NCI-H510A (cell line): ENCODE measurements around the gene DMD.

Experiments
- DNase-seq: peaks from one replicate; lab custom pipeline; 2025; lab: John Stamatoyannopoulos, UW

DMD gene

GRCh38 chrX:31337332-31337731 is 1874.0 kb downstream of the DMD start:
- DNase-seq: no peak

DNA sequence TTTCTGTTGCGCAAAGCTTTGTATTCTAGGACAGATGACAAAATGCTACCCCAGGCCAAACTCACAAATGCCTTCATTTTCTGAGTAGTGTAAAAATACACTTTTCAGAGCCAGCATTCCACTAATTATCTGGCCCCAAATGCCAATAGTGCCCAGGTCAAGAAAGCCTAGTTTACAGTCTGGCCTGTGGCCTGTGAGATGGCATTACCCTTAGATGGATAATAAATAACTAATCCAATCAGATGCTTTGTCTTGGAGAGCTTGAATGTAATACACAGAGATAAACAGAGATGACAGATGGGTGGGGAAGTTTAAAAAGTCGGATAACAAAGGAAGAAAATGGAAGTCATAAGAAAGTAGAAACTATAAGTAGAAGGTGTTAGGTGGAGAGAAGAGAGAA is 1874.9 kb downstream of the DMD start:
- DNase-seq: no peak

GRCh38 chrX:31334997-31335396 is 1876.4 kb downstream of the DMD start:
- no peak for DNase-seq

GRCh38 chrX:31333165-31333831 is 1878.1 kb downstream of the DMD start:
- DNase-seq: no peak

GRCh38 chrX:31331928-31332327 is 1879.4 kb downstream of the DMD start:
- DNase-seq: no peak

DNA sequence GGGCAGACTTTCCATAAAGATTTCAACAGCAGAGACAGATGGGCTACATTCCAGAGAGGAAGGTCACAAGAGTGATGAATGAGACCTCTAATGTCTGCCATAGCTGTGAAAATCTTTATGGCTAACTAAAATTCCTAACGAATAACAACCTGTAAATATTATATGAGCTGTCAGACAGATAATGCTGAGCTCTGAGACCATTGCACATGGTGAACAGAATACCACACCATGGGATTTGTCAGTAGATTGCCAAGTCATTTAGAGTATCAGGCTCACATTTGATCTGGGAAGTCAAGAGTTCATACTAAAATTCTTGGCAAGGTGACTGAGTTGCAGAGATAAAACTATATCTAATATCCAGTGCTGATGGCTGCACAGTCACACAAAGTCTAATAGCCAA is 1880.3 kb downstream of the DMD start:
- DNase-seq: no peak

GRCh38 chrX:31329298-31329697 is 1882.1 kb downstream of the DMD start:
- DNase-seq: no peak

GRCh38 chrX:31323658-31324057 is 1887.7 kb downstream of the DMD start:
- DNase-seq: no peak

- no peak for DNase-seq
These were observed 1890.6 kb downstream of the DMD start for GRCh38 chrX:31320740-31321139.

DNA sequence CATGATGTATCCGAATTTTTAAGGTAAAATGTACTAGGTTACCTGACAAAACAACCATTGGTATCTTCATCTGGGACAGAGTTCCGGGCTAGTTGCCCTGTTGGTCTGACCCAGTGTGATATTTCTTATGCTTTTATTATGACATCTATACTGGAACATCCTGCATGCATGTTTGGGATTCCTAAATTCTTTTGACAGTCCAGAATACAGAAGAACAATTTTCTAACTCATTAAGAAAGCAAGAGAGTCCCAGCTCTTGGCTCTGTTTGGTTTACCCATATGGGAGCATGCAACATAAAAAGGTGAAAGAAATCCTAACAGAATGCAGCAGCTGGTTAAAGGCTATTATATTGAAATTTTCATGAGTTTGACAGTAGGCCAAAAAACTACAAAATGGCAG is 1891.8 kb downstream of the DMD start:
- no peak for DNase-seq

GRCh38 chrX:31318866-31319265 is 1892.5 kb downstream of the DMD start:
- DNase-seq: no peak

DNA sequence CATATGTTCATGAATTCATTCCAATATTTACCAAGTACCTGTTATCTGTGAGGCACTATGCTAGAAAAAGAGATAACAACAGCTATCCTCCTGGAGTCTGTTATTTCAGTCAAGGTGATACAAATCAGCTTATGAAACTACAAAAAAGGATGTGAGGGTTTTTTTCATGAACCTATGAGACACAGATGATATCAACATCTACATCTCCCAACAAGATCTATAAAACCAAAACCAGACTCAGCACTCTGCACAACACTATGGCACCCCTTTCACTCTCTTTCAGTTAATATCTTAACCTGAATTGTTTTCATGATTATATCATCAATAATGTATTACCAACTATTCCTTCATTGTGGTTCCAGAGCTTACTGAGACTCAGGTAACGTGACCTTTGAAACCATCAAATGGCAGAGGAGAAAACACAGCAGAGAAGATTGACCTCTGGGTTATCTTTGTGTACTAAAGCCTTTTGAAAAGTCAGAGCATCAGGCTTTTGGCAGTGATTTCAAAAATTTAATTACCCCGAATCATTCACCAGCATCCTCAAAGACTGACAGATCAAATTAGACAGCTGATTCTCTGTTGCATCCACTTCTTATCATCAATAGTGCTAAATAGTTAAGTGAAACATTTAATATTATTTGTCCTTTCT is 1894.9 kb downstream of the DMD start:
- DNase-seq: no peak

- DNase-seq: no peak
These were observed 1896.4 kb downstream of the DMD start for GRCh38 chrX:31314921-31315320.

DNA sequence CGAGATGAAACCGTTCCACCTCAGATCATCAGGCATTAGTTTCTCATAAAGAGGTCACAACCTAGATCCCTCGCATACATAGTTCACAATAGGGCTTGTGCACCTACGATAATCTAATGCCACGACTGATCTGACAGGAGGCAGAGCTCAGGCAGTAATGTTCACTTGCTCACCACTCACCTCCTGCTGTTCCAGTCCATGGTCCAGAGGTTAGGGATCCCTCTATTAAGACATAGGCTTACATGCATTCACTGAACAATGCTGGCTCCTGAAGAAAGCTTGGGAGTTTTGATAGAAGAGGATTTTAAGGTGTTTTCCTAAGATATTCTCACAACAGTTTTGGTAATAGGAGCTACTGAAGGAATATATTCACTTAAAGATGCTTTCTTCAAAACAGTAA is 1903.4 kb downstream of the DMD start:
- DNase-seq: no peak

GRCh38 chrX:31302573-31303075 is 1908.7 kb downstream of the DMD start:
- no peak for DNase-seq

DNA sequence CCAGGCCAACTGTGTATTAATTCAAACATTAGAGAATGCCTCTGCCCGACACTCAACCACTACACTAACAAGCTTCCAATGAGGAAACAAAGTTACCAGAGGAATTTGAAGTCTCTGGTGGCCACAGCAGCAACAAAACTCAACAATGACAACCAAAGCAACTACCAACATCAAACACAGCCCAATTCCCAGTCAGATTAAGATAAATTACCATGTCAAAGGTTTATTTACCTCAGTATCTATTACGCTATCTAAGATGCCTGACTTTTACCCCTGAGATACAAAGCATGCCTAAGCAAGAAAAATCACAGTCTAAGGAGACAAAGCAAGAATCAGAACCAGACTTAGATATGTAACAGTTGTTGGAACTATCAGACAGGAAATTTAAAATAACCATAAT is 1909.4 kb downstream of the DMD start:
- DNase-seq: no peak

DNA sequence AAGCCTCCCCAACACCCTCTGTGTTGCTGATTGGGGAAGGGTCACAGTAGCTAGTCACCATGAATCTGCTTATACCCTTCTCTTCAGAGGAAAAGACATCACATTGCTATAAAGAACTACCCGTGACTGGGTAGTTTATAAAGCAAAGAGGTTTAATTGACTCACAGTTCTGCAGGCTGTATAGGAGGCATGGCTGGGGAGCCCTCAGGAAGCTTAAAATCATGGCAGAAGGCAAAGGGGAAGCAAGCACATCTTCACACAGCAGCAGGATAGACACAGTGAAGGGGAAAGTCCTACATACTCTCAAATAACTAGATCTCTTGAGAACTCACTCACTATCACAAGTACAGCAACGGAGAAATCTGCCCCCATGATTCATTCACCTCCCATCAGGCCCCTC is 1910.1 kb downstream of the DMD start:
- DNase-seq: no peak

- DNase-seq: no peak
These were observed 1912.4 kb downstream of the DMD start for GRCh38 chrX:31298916-31299315.

GRCh38 chrX:31297881-31298280 is 1913.5 kb downstream of the DMD start:
- no peak for DNase-seq

GRCh38 chrX:31294475-31294874 is 1916.9 kb downstream of the DMD start:
- no peak for DNase-seq

- no peak for DNase-seq
These were observed 1917.9 kb downstream of the DMD start for GRCh38 chrX:31293409-31293808.

GRCh38 chrX:31291131-31291530 is 1920.2 kb downstream of the DMD start:
- no peak for DNase-seq

- no peak for DNase-seq
These were observed 1923.5 kb downstream of the DMD start for GRCh38 chrX:31287861-31288260.

DNA sequence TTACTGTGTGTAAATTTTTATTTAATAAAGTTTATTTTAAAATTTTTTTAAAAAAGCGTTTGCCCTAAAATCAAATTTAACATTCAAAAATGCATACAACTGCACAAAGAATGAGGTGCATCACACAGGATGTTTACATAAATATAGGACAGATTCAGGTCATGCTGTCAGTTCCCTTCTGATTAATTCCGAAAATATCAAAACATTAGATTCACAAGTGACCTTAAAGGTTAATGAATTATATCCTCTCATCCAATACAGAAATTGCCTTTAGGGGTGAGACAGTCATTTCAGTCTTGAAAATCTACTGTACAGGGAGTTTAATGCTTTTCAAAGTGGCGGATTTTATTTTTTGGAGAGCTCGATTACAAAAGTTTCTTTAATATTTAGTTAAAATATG is 1930.8 kb downstream of the DMD start:
- no peak for DNase-seq
